HG02884 (cell line): ENCODE data around the gene SERAC1.

Experiments
- ATAC-seq: cut with Tn5 transposase; IDR thresholded peaks from one replicate; pipeline ENCODE4 v1.9.1; 2021; ENCODE audit warnings: mild to moderate bottlenecking, moderate library complexity; ENCODE audit not compliant: unreplicated experiment

Gene SERAC1

GRCh38 chr6:158125271-158125670 lies 42.8 kb downstream of the SERAC1 start:
- no peak for ATAC-seq

GRCh38 chr6:158124288-158124687 lies 43.8 kb downstream of the SERAC1 start:
- ATAC-seq: no peak

GRCh38 chr6:158122048-158122447 lies 46.0 kb downstream of the SERAC1 start:
- no peak for ATAC-seq

GRCh38 chr6:158121335-158121734 lies 46.7 kb downstream of the SERAC1 start:
- ATAC-seq: no peak

- no peak for ATAC-seq
Measured at GRCh38 chr6:158118886-158119285, 49.2 kb downstream of the SERAC1 start.

GRCh38 chr6:158115508-158115907 lies 52.6 kb downstream of the SERAC1 start:
- ATAC-seq: no peak

GRCh38 chr6:158115102-158115501 lies 53.0 kb downstream of the SERAC1 start:
- ATAC-seq: no peak

GRCh38 chr6:158113802-158114201 lies 54.3 kb downstream of the SERAC1 start:
- ATAC-seq: no peak

- ATAC-seq: no peak
Measured at GRCh38 chr6:158111987-158112386, 56.1 kb downstream of the SERAC1 start.

GRCh38 chr6:158110986-158111385 lies 57.1 kb downstream of the SERAC1 start:
- no peak for ATAC-seq

- ATAC-seq: no peak
Measured at GRCh38 chr6:158109748-158110147, 58.3 kb downstream of the SERAC1 start.

GRCh38 chr6:158104696-158105095 lies 63.4 kb downstream of the SERAC1 start:
- no peak for ATAC-seq

GRCh38 chr6:158103228-158103627 lies 64.8 kb downstream of the SERAC1 start:
- ATAC-seq: no peak

- no peak for ATAC-seq
Measured at GRCh38 chr6:158095671-158096070, 72.4 kb downstream of the SERAC1 start.

- no peak for ATAC-seq
Measured at GRCh38 chr6:158095031-158095430, 73.0 kb downstream of the SERAC1 start.

- no peak for ATAC-seq
Measured at GRCh38 chr6:158092806-158093205, 75.3 kb downstream of the SERAC1 start.

GRCh38 chr6:158087224-158087867 lies 80.7 kb downstream of the SERAC1 start:
- no peak for ATAC-seq

GRCh38 chr6:158086504-158087223 lies 81.4 kb downstream of the SERAC1 start:
- ATAC-seq: no peak

- ATAC-seq: no peak
Measured at GRCh38 chr6:158086054-158086503, 82.0 kb downstream of the SERAC1 start.

GRCh38 chr6:158085261-158086053 lies 82.6 kb downstream of the SERAC1 start:
- no peak for ATAC-seq

- ATAC-seq: no peak
Measured at GRCh38 chr6:158083455-158084325, 84.4 kb downstream of the SERAC1 start.
